Measurements from ENCODE around the gene AQP9.

GRCh38 chr15:58206151-58206550, 68.0 kb downstream of the AQP9 start:
- TF ChIP-seq CTCF (IDR thresholded peaks at IDR 0.05) (no peak), POLR2A (IDR thresholded peaks at IDR 0.05) (no peak), POLR2AphosphoS5 (IDR thresholded peaks at IDR 0.05) (no peak), EP300 (IDR thresholded peaks at IDR 0.05) (no peak)

Measured in gastroesophageal sphincter (tissue), 3 donors.